Measurements from ENCODE around the gene CRAMP1. TPM values are rescaled to one million over a fixed set of nuclear protein-coding genes. Genes with fewer than 3 reads are reported as not detected.

The CRAMP1 gene
- total and polyA plus RNA-seq, 11 donors = 6.2 to 16.9 (median 10.6) TPM

GRCh38 chr16:1721372-1721771, 109.2 kb downstream of the CRAMP1 start:
- Histone ChIP-seq H3K4me1 (peaks cover 0 to 59% (median 28%) of the 10 kb centered on the region in 12 donors), H3K4me3 (no peak overlapping the region), H3K9me3 (no peaks in the 10 kb centered on the region), H3K27me3 (no peaks in the 10 kb centered on the region), H3K36me3 (peaks cover 0 to 23% (median 18%) of the 10 kb centered on the region in 9 donors), H3K27ac (peak overlapping the region in 6 of 12 donors; percentile 3 to 80 (median 20))
- WGBS, 4 donors = 96 to 97% (median 96%) methylated on average over 9 of the region's 9 CpGs
- intact Hi-C loops (cut with DNase I) = no loop called here
- ATAC-seq (no peak), DNase-seq (no peak)
- TF ChIP-seq CTCF (IDR thresholded peaks at IDR 0.05) (no peak), POLR2A (IDR thresholded peaks at IDR 0.05) (no peak)

GRCh38 chr16:1723450-1724147, 111.4 kb downstream of the CRAMP1 start:
- intact Hi-C loops (cut with DNase I) = no loop called here
- Histone ChIP-seq H3K4me1 (peaks cover 0 to 57% (median 28%) of the 10 kb centered on the region in 12 donors), H3K9me3 (no peaks in the 10 kb centered on the region), H3K4me3 (no peak overlapping the region), H3K27me3 (no peaks in the 10 kb centered on the region), H3K36me3 (peaks cover 0 to 43% (median 35%) of the 10 kb centered on the region in 9 donors), H3K27ac (peak overlapping the region in 3 of 12 donors; percentile 14 to 80 (median 31))
- 46 to 54% (median 51%) methylated on average over 6 of the region's 6 CpGs for WGBS, 4 donors
- no peak for ATAC-seq
- DNase-seq = no peak
- TF ChIP-seq POLR2A (IDR thresholded peaks at IDR 0.05) (no peak), CTCF (IDR thresholded peaks at IDR 0.05) (peak; percentile 57 to 83 (median 78))

GRCh38 chr16:1724491-1724890, 112.3 kb downstream of the CRAMP1 start:
- no peak for TF ChIP-seq POLR2A (IDR thresholded peaks at IDR 0.05)
- no peaks in the 10 kb centered on the region for H3K27me3 ChIP-seq
- intact Hi-C loops (cut with DNase I) = no loop called here
- peaks cover 0 to 48% (median 24%) of the 10 kb centered on the region in 12 donors for H3K4me1 ChIP-seq
- peaks cover 0 to 51% (median 43%) of the 10 kb centered on the region in 9 donors for H3K36me3 ChIP-seq
- no peak overlapping the region for H3K27ac ChIP-seq
- no peaks in the 10 kb centered on the region for H3K9me3 ChIP-seq
- no peak overlapping the region for H3K4me3 ChIP-seq
- DNase-seq (no peak), ATAC-seq (no peak)
- WGBS, 4 donors = 85 to 92% (median 90%) methylated on average over 12 of the region's 12 CpGs

- intact Hi-C loops (cut with DNase I) = no loop called here
- DNase-seq (no peak), ATAC-seq (no peak)
- Histone ChIP-seq H3K4me1 (peaks cover 0 to 33% (median 19%) of the 10 kb centered on the region in 12 donors), H3K27ac (no peak overlapping the region), H3K27me3 (no peaks in the 10 kb centered on the region), H3K9me3 (no peaks in the 10 kb centered on the region), H3K36me3 (peaks cover 0 to 73% (median 62%) of the 10 kb centered on the region in 9 donors), H3K4me3 (no peak overlapping the region)
- WGBS, 4 donors = 92 to 97% (median 96%) methylated on average over 25 to 32 of the region's 32 CpGs
- no peak for TF ChIP-seq POLR2A (IDR thresholded peaks at IDR 0.05)
- no peak for TF ChIP-seq CTCF (IDR thresholded peaks at IDR 0.05)
Observed at GRCh38 chr16:1726661-1727502, 114.7 kb downstream of the CRAMP1 start.

Other genes starting within 250 kb of the CRAMP1 start
- gene UNKL, start 197.7 kb upstream of the CRAMP1 start, total RNA-seq = 10 to 100 TPM in 4 of 9 donors, 1 to 10 TPM in 5; 4.3 to 18.3 (median 9.4) TPM
- gene UNKL, start 197.7 kb upstream of the CRAMP1 start, polyA plus RNA-seq = 1 to 10 TPM; 6.2 to 6.3 TPM
- 10 to 100 TPM in 7 of 9 donors, 1 to 10 TPM in 2; 8.9 to 21.3 (median 11.9) TPM for gene UQCC4, start 191.6 kb upstream of the CRAMP1 start, total RNA-seq
- 10 to 100 TPM; 10.9 to 34.2 TPM for gene UQCC4, start 191.6 kb upstream of the CRAMP1 start, polyA plus RNA-seq
- under 1 TPM in 4 of 9 donors, not detected in 5; 0.32 to 0.60 (median 0.41) TPM for gene PERCC1, start 181.3 kb upstream of the CRAMP1 start, total RNA-seq
- under 1 TPM in 1 of 2 donors, not detected in 1; 0.11 TPM for gene PERCC1, start 181.3 kb upstream of the CRAMP1 start, polyA plus RNA-seq
- 1 to 10 TPM in 2 of 9 donors, under 1 TPM in 5, not detected in 2; 0.31 to 1.5 (median 0.92) TPM for gene CCDC154, start 167.8 kb upstream of the CRAMP1 start, total RNA-seq
- under 1 TPM; 0.14 to 0.65 TPM for gene CCDC154, start 167.8 kb upstream of the CRAMP1 start, polyA plus RNA-seq
- 10 to 100 TPM; 30.3 to 70.8 (median 33.6) TPM for gene CLCN7, start 137.3 kb upstream of the CRAMP1 start, total RNA-seq
- gene CLCN7, start 137.3 kb upstream of the CRAMP1 start, polyA plus RNA-seq = 10 to 100 TPM; 32.7 to 41.5 TPM
- under 1 TPM in 2 of 9 donors, not detected in 7; 0.20 to 0.23 TPM for gene PTX4, start 123.4 kb upstream of the CRAMP1 start, total RNA-seq
- gene PTX4, start 123.4 kb upstream of the CRAMP1 start, polyA plus RNA-seq = under 1 TPM in 1 of 2 donors, not detected in 1; 0.04 TPM
- 10 to 100 TPM; 11.8 to 29.6 (median 16.7) TPM for gene TELO2, start 119.0 kb upstream of the CRAMP1 start, total RNA-seq
- gene TELO2, start 119.0 kb upstream of the CRAMP1 start, polyA plus RNA-seq = 10 to 100 TPM; 22.7 to 27.0 TPM
- gene TMEM204, start 78.7 kb upstream of the CRAMP1 start, total RNA-seq = 10 to 100 TPM; 14.0 to 64.2 (median 19.5) TPM
- 10 to 100 TPM; 29.0 to 37.4 TPM for gene TMEM204, start 78.7 kb upstream of the CRAMP1 start, polyA plus RNA-seq
- 10 to 100 TPM in 1 of 9 donors, 1 to 10 TPM in 8; 6.0 to 10.1 (median 8.0) TPM for gene IFT140, start 288 bp upstream of the CRAMP1 start, total RNA-seq
- 10 to 100 TPM in 1 of 2 donors, 1 to 10 TPM in 1; 4.8 to 10.2 TPM for gene IFT140, start 288 bp upstream of the CRAMP1 start, polyA plus RNA-seq
- gene JPT2, start 65.9 kb downstream of the CRAMP1 start, total RNA-seq = 10 to 100 TPM; 11.7 to 50.4 (median 34.1) TPM
- 10 to 100 TPM; 11.0 to 76.1 TPM for gene JPT2, start 65.9 kb downstream of the CRAMP1 start, polyA plus RNA-seq
- gene MAPK8IP3, start 93.8 kb downstream of the CRAMP1 start, total RNA-seq = 10 to 100 TPM; 29.5 to 71.3 (median 63.1) TPM
- 10 to 100 TPM; 29.5 to 70.2 TPM for gene MAPK8IP3, start 93.8 kb downstream of the CRAMP1 start, polyA plus RNA-seq
- gene NME3, start 159.2 kb downstream of the CRAMP1 start, total RNA-seq = 10 to 100 TPM; 24.4 to 68.3 (median 31.3) TPM
- 10 to 100 TPM; 27.4 to 86.4 TPM for gene NME3, start 159.2 kb downstream of the CRAMP1 start, polyA plus RNA-seq
- 10 to 100 TPM in 2 of 9 donors, 1 to 10 TPM in 7; 3.4 to 12.9 (median 6.0) TPM for gene EME2, start 160.4 kb downstream of the CRAMP1 start, total RNA-seq
- gene EME2, start 160.4 kb downstream of the CRAMP1 start, polyA plus RNA-seq = 1 to 10 TPM; 3.6 to 7.8 TPM
- gene MRPS34, start 160.8 kb downstream of the CRAMP1 start, total RNA-seq = 100 to 1,000 TPM in 2 of 9 donors, 10 to 100 TPM in 7; 58.0 to 123 (median 79.3) TPM
- 100 to 1,000 TPM; 117 to 118 TPM for gene MRPS34, start 160.8 kb downstream of the CRAMP1 start, polyA plus RNA-seq
- gene SPSB3, start 170.2 kb downstream of the CRAMP1 start, total RNA-seq = 100 to 1,000 TPM in 1 of 9 donors, 10 to 100 TPM in 8; 25.8 to 100 (median 31.8) TPM
- 10 to 100 TPM; 44.5 to 52.0 TPM for gene SPSB3, start 170.2 kb downstream of the CRAMP1 start, polyA plus RNA-seq
- gene NUBP2, start 170.6 kb downstream of the CRAMP1 start, total RNA-seq = 10 to 100 TPM; 26.7 to 81.9 (median 30.1) TPM
- 10 to 100 TPM; 41.2 to 63.1 TPM for gene NUBP2, start 170.6 kb downstream of the CRAMP1 start, polyA plus RNA-seq
- gene IGFALS, start 181.3 kb downstream of the CRAMP1 start, total RNA-seq = under 1 TPM in 2 of 9 donors, not detected in 7; 0.12 to 0.38 TPM
- gene IGFALS, start 181.3 kb downstream of the CRAMP1 start, polyA plus RNA-seq = under 1 TPM in 1 of 2 donors, not detected in 1; 0.23 TPM
- 100 to 1,000 TPM; 111 to 358 (median 165) TPM for gene HAGH, start 214.5 kb downstream of the CRAMP1 start, total RNA-seq
- 100 to 1,000 TPM; 155 to 226 TPM for gene HAGH, start 214.5 kb downstream of the CRAMP1 start, polyA plus RNA-seq
- gene FAHD1, start 214.8 kb downstream of the CRAMP1 start, total RNA-seq = 10 to 100 TPM; 19.2 to 83.8 (median 28.4) TPM
- 10 to 100 TPM; 46.8 to 47.4 TPM for gene FAHD1, start 214.8 kb downstream of the CRAMP1 start, polyA plus RNA-seq